Uterus (tissue), 4 donors: ENCODE results near the gene MOB3A. TPM values are rescaled to one million over a fixed set of nuclear protein-coding genes. Genes with fewer than 3 reads are reported as not detected.

Source experiments
- DNase-seq, 2 donors: peaks; one replicate each; pipeline ENCODE4 v3.0.0-alpha.2; 2019 to 2020
- H3K27ac ChIP-seq, 2 donors: fragments of 200-600 bp; sonication (generic); 1 replicate in 1 of 2; 2 replicates in 1 of 2; pipeline ENCODE4 v1.5.1; 2016 to 2018
- H3K27me3 ChIP-seq, 2 donors: fragments of 200-600 bp; sonication (generic); one replicate each; pipeline ENCODE4 v1.5.1; 2018 to 2019; ENCODE audit warnings: control low read depth in 1 of 2
- H3K36me3 ChIP-seq, 2 donors: fragments of 200-600 bp; sonication (generic); one replicate each; pipeline ENCODE4 v1.5.1; 2019; ENCODE audit warnings: control low read depth in 1 of 2
- H3K4me1 ChIP-seq, 2 donors: fragments of 200-600 bp; sonication (generic); one replicate each; pipeline ENCODE4 v1.5.1; 2018 to 2019; ENCODE audit warnings: control low read depth in 1 of 2
- H3K4me3 ChIP-seq, 2 donors: fragments of 200-600 bp; sonication (generic); 1 replicate in 1 of 2; 2 replicates in 1 of 2; pipeline ENCODE4 v1.5.1; 2018 to 2019; ENCODE audit warnings: mild to moderate bottlenecking in 1 of 2
- H3K9me3 ChIP-seq, 2 donors: fragments of 200-600 bp; sonication (generic); one replicate each; pipeline ENCODE4 v1.5.1; 2019; ENCODE audit warnings: control low read depth in 1 of 2
- CTCF ChIP-seq, 4 experiments: fragments of 200-600 bp in 2 of 4; fragments of 450-650 bp in 2 of 4; sonication (generic) in 2 of 4; IDR thresholded peaks; one replicate each; pipeline ENCODE4 v1.5.1; 2016 to 2019; ENCODE audit warnings: antibody characterized with exemption in 4 of 4, mild to moderate bottlenecking in 2 of 4, moderate library complexity in 1 of 4
- POLR2A ChIP-seq, 2 donors: fragments of 450-650 bp; IDR thresholded peaks; one replicate each; pipeline ENCODE4 v1.6.1; 2016; ENCODE audit warnings: antibody characterized with exemption in 2 of 2, mild to moderate bottlenecking in 1 of 2, moderate library complexity in 1 of 2
- intact Hi-C: fragments of 100-400 bp; cut with DNase I; formaldehyde crosslinking; loops from one replicate; pipeline ENCODE4 v1.15.1; 2023; ENCODE audit warnings: low total_unique reads
- total RNA-seq, 4 donors: library from RNA; depleted of rRNA in 3 of 4; stranded (reverse); fragments of >200 nt in 3 of 4; gene quantifications; one replicate each; pipeline versions ENCODE4 v1.1.0 to v1.2.4, GENCODE V29; 2014 to 2023
- donor health status: DM: yes; HTN: yes; CAD: no.

The MOB3A gene
- total RNA-seq, 4 donors from 2014 or later: 10.2 to 81.4 (median 20.7) TPM

- intact Hi-C loops: no loop called here
- Histone ChIP-seq H3K9me3 (no peaks in the 10 kb centered on the region), H3K36me3 (no peaks in the 10 kb centered on the region), H3K27me3 (no peaks in the 10 kb centered on the region), H3K27ac (no peak overlapping the region), H3K4me3 (no peak overlapping the region), H3K4me1 (peaks cover 0 to 8% of the 10 kb centered on the region in 2 donors)
- TF ChIP-seq CTCF (IDR thresholded peaks at IDR 0.05): no peak
- TF ChIP-seq POLR2A (IDR thresholded peaks at IDR 0.05): no peak
- DNase-seq: no peak
Measured at GRCh38 chr19:2072757-2073551, 23.2 kb downstream of the MOB3A start.

GRCh38 chr19:2070986-2071673, 25.0 kb downstream of the MOB3A start:
- H3K9me3 ChIP-seq: no peaks in the 10 kb centered on the region
- no peak for DNase-seq
- H3K4me3 ChIP-seq: no peak overlapping the region
- peaks cover 0 to 8% of the 10 kb centered on the region in 2 donors for H3K4me1 ChIP-seq
- TF ChIP-seq POLR2A (IDR thresholded peaks at IDR 0.05) (no peak), CTCF (IDR thresholded peaks at IDR 0.05) (no peak)
- no peak overlapping the region for H3K27ac ChIP-seq
- H3K27me3 ChIP-seq: no peaks in the 10 kb centered on the region
- H3K36me3 ChIP-seq: no peaks in the 10 kb centered on the region
- intact Hi-C loops: loop anchor here (2.0 kb wide), 1 partner anchor 48 kb away; no protein-coding TSS in a partner anchor

GRCh38 chr19:2070436-2070827, 25.7 kb downstream of the MOB3A start:
- Histone ChIP-seq H3K9me3 (no peaks in the 10 kb centered on the region), H3K4me1 (peaks cover 0 to 8% of the 10 kb centered on the region in 2 donors), H3K27ac (peak overlapping the region; percentile 56 to 58), H3K27me3 (no peaks in the 10 kb centered on the region), H3K4me3 (no peak overlapping the region), H3K36me3 (no peaks in the 10 kb centered on the region)
- TF ChIP-seq CTCF (IDR thresholded peaks at IDR 0.05): no peak
- intact Hi-C loops: loop anchor here (2.0 kb wide), 1 partner anchor 48 kb away; no protein-coding TSS in a partner anchor
- DNase-seq: no peak

GRCh38 chr19:2064788-2065524, 31.2 kb downstream of the MOB3A start:
- DNase-seq: no peak
- Histone ChIP-seq H3K27ac (peak overlapping the region; percentile 55 to 61), H3K4me1 (peaks cover 4 to 22% of the 10 kb centered on the region in 2 donors), H3K9me3 (no peaks in the 10 kb centered on the region), H3K27me3 (no peaks in the 10 kb centered on the region), H3K4me3 (no peak overlapping the region), H3K36me3 (no peaks in the 10 kb centered on the region)
- TF ChIP-seq CTCF (IDR thresholded peaks at IDR 0.05): peak in 1 of 4 experiments; percentile 30
- peak in 1 of 2 donors; percentile 18 for TF ChIP-seq POLR2A (IDR thresholded peaks at IDR 0.05)
- intact Hi-C loops: no loop called here
